Type B pancreatic cell (in vitro differentiated cells): ENCODE measurements around the gene GMCL1. TPM values are rescaled to one million over a fixed set of nuclear protein-coding genes. Genes with fewer than 3 reads are reported as not detected.

Experiments
- DNase-seq: peaks from one replicate; pipeline ENCODE4 v3.0.0; 2021; ENCODE audit warnings: mixed read lengths; ENCODE audit not compliant: unreplicated experiment; ENCODE audit errors: extremely low spot score
- H3K27ac Mint-ChIP-seq: 2 replicates; pipeline ENCODE4 v1.8.0; 2021; ENCODE audit warnings: mild to moderate bottlenecking, mixed read lengths
- H3K27me3 Mint-ChIP-seq: 2 replicates; pipeline ENCODE4 v1.8.0; 2021; ENCODE audit warnings: mixed read lengths
- H3K36me3 Mint-ChIP-seq: 2 replicates; pipeline ENCODE4 v1.8.0; 2021; ENCODE audit warnings: mixed read lengths
- H3K4me1 Mint-ChIP-seq: one replicate; pipeline ENCODE4 v1.8.0; 2021; ENCODE audit warnings: mixed read lengths; ENCODE audit not compliant: unreplicated experiment
- H3K4me3 Mint-ChIP-seq: 2 replicates; pipeline ENCODE4 v1.8.0; 2021; ENCODE audit warnings: mild to moderate bottlenecking, mixed read lengths
- H3K9me3 Mint-ChIP-seq: 2 replicates; pipeline ENCODE4 v1.8.0; 2021; ENCODE audit warnings: mixed read lengths
- CTCF ChIP-seq: fragments of 200-600 bp; sonication (generic); conservative IDR thresholded peaks from 2 replicates; pipeline ENCODE4 v1.5.0; 2021; ENCODE audit warnings: antibody characterized with exemption, mild to moderate bottlenecking
- total RNA-seq: library from RNA; stranded (reverse); gene quantifications from 2 replicates; pipeline ENCODE4 v1.2.1, GENCODE V29; 2021; ENCODE audit warnings: low replicate concordance

The GMCL1 gene
- total RNA-seq, 1 donor from 2014 or later = 23.0 TPM

GRCh38 chr2:69914164-69914949 lies 84.9 kb downstream of the GMCL1 start:
- peak; percentile 99 for DNase-seq
- TF ChIP-seq CTCF = no peak
- Mint-ChIP-seq H3K9me3 (no peaks in the 10 kb centered on the region), H3K36me3 (no peaks in the 10 kb centered on the region), H3K4me1 (no peaks in the 10 kb centered on the region), H3K27me3 (peaks cover 3% of the 10 kb centered on the region), H3K27ac (peak overlapping the region; percentile 95), H3K4me3 (peak overlapping the region; percentile 89)

DNA sequence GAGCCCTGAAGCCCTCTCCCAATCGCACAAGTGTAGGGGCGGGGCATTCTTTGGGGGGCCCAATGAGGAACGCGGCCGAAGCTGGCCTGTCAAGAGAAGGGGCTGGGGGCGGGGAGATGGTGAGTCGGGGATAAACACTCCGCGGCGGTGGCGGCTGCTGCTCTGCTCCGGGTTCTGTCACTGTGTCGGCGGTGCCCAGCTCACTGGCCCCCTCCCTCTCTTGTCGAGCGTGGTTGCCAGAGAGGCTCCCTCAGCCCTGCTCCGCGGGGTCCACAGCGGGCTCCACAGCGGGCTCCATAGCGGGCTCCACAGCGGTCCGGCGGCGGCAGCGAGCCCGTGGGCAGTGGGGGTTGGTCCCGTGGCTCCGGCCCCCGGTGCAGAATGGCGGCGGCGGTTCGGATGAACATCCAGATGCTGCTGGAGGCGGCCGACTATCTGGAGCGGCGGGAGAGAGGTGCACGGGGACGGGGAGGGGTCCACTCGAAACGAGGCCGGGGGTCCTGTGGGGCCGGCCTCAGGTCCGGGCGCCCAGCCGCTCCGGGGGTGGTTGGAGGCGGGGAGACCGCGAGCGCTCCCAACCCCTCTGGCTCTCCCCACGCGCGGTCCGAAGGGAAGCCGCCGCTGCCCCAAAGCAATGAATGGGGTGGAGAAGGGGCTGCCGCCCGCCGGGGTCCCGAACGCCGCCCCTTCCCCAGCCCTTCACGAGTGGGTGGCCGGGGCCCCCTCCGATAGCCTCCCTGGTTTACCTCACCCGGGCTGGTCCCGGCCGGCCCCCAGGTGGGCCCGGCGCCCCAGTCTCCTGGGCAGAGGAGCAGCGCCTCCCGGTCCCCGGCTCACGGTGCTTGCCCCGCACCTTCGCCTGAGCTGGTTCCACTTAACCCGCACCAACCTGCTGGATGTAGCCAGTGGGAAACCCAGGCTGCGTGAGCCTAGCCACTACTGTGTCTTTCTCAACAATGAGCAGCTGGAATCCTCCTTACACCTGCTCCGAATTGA lies 85.8 kb downstream of the GMCL1 start, which contains the start of gene MXD1:
TSS of gene MXD1 (plus strand) at position 160 of the 996 bp plus-strand sequence. CDS start at position 382, 222 bp downstream.
- H3K27me3 Mint-ChIP-seq = peaks cover 3% of the 10 kb centered on the region
- peak within 1 kb of the TSS; percentile 95 for H3K27ac Mint-ChIP-seq
- H3K4me3 Mint-ChIP-seq = peak within 1 kb of the TSS; percentile 89
- H3K4me1 Mint-ChIP-seq = no peaks in the 10 kb centered on the region
- DNase-seq = no peak
- H3K36me3 Mint-ChIP-seq = no peaks in the 10 kb centered on the region
- no peaks in the 10 kb centered on the region for H3K9me3 Mint-ChIP-seq
- TF ChIP-seq CTCF = no peak

DNA sequence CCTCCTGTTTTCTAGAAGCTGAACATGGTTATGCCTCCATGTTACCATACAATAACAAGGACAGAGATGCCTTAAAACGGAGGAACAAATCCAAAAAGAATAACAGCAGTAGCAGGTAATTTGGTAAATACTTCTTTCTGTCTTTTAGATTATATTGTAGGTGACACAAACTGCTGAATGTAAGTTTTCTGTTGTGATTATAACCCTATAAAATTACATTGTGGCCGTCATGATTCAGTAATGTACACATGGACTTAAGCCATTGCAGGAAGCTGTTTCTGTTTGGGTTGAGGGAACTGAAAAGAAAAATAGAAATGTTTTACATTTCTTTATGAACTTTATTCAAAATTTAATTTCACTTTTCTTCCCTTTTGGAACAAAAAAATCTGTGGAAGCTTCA lies 86.6 kb downstream of the GMCL1 start:
- no peak for DNase-seq
- H3K27ac Mint-ChIP-seq = peak overlapping the region; percentile 41
- peaks cover 3% of the 10 kb centered on the region for H3K27me3 Mint-ChIP-seq
- H3K4me3 Mint-ChIP-seq = peak overlapping the region; percentile 84
- no peaks in the 10 kb centered on the region for H3K9me3 Mint-ChIP-seq
- TF ChIP-seq CTCF = no peak
- no peaks in the 10 kb centered on the region for H3K4me1 Mint-ChIP-seq
- no peaks in the 10 kb centered on the region for H3K36me3 Mint-ChIP-seq

DNA sequence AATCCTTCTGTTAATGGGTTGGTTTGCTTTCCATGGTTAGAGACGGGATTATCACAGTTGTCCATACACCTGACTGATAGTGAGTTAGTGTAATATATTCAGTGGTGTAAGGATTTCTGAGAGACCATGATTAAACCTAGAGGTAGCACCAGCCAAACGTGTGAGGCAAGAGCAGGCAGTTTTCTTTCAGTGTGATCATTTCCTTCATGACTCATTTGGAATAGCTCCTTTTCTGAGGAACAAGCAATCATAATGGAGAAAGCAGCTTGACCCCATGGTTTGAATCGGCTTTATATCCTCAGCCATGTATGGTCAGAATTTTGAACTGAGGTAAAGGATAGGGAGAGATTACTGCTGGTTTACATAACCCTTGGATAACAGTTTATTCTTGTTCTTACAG lies 88.4 kb downstream of the GMCL1 start:
- H3K9me3 Mint-ChIP-seq = no peaks in the 10 kb centered on the region
- H3K4me3 Mint-ChIP-seq = no peak overlapping the region
- no peak for DNase-seq
- no peaks in the 10 kb centered on the region for H3K4me1 Mint-ChIP-seq
- H3K27me3 Mint-ChIP-seq = peaks cover 3% of the 10 kb centered on the region
- no peaks in the 10 kb centered on the region for H3K36me3 Mint-ChIP-seq
- TF ChIP-seq CTCF = no peak
- no peak overlapping the region for H3K27ac Mint-ChIP-seq

DNA sequence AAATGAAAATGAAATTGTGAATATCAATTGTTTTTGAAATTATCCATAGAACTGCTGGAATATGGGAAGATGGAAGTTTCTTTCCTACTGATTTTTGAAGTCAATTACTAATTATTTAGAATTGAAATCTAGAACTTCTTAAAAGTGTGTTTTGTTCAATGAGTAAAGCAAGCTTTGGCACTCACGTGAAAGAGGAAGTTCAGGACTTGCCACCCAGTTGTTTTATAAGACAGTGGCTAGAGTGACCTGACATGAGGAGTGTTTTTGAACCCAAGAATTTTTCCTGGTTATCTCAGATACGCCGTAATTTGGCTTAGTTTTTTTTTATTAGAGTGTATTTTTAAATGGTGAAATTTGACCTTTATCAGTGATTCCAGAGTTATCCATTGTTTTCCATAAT lies 88.9 kb downstream of the GMCL1 start:
- TF ChIP-seq CTCF = no peak
- Mint-ChIP-seq H3K9me3 (no peaks in the 10 kb centered on the region), H3K27ac (no peak overlapping the region), H3K36me3 (no peaks in the 10 kb centered on the region), H3K27me3 (peaks cover 3% of the 10 kb centered on the region), H3K4me3 (no peak overlapping the region), H3K4me1 (no peaks in the 10 kb centered on the region)
- DNase-seq = no peak
